Epithelial cell of proximal tubule (primary cell): ENCODE results near the gene NR1H3. TPM values are rescaled to one million over a fixed set of nuclear protein-coding genes. Genes with fewer than 3 reads are reported as not detected.

ENCODE experiments used
- DNase-seq: peaks from one replicate; pipeline ENCODE4 v3.0.0-alpha.2; 2011; ENCODE audit warnings: low read depth
- H3K4me3 ChIP-seq: 2 replicates; pipeline ENCODE4 v1.5.1; 2011; ENCODE audit warnings: low read depth, mild to moderate bottlenecking, low read length
- CTCF ChIP-seq: conservative IDR thresholded peaks from 2 replicates; pipeline ENCODE4 v1.5.1; 2012; ENCODE audit warnings: low read depth, mild to moderate bottlenecking, low read length
- total RNA-seq: library from RNA; depleted of rRNA; stranded (reverse); fragments of >200 nt; gene quantifications from 2 replicates; pipeline ENCODE4 v1.2.3, GENCODE V29; 2015

The NR1H3 gene
- total RNA-seq, 1 donor from 2014 or later: 9.6 TPM

GRCh38 chr11:47244448-47245350 is 13.1 kb upstream of the NR1H3 start:
- no peak for TF ChIP-seq CTCF
- no peak for DNase-seq
- no peak overlapping the region for H3K4me3 ChIP-seq

GRCh38 chr11:47245611-47246357 is 12.0 kb upstream of the NR1H3 start:
- TF ChIP-seq CTCF: no peak
- no peak overlapping the region for H3K4me3 ChIP-seq
- DNase-seq: no peak

- DNase-seq: no peak
- H3K4me3 ChIP-seq: peak overlapping the region; percentile 99
- no peak for TF ChIP-seq CTCF
Measured at GRCh38 chr11:47247502-47247901, 10.3 kb upstream of the NR1H3 start.

GRCh38 chr11:47248304-47248663 is 9.5 kb upstream of the NR1H3 start:
- DNase-seq: no peak
- TF ChIP-seq CTCF: no peak
- H3K4me3 ChIP-seq: peak overlapping the region; percentile 99

GRCh38 chr11:47248664-47249377 is 9.0 kb upstream of the NR1H3 start, which contains the start of gene ACP2:
ACP2 (minus strand) TSS chr11:47248814; CDS start chr11:47248789, 25 bp downstream.
- TF ChIP-seq CTCF: peak; percentile 34
- peak within 1 kb of the TSS; percentile 99 for H3K4me3 ChIP-seq
- DNase-seq: peak; percentile 57

GRCh38 chr11:47249378-47249715 is 8.4 kb upstream of the NR1H3 start:
- no peak for DNase-seq
- H3K4me3 ChIP-seq: peak overlapping the region; percentile 99
- TF ChIP-seq CTCF: no peak
